Amniotic epithelial cell (primary cell): ENCODE results near the gene C2orf42.
"Not testable (repeated sequence)": the region's sequence is repeated elsewhere in the genome, so short reads cannot be mapped to it uniquely, and the experiment has no call there.

ENCODE experiments used
- DNase-seq: peaks from one replicate; pipeline ENCODE4 v3.0.0-alpha.2; 2010; ENCODE audit warnings: low read depth

The C2orf42 gene

DNA sequence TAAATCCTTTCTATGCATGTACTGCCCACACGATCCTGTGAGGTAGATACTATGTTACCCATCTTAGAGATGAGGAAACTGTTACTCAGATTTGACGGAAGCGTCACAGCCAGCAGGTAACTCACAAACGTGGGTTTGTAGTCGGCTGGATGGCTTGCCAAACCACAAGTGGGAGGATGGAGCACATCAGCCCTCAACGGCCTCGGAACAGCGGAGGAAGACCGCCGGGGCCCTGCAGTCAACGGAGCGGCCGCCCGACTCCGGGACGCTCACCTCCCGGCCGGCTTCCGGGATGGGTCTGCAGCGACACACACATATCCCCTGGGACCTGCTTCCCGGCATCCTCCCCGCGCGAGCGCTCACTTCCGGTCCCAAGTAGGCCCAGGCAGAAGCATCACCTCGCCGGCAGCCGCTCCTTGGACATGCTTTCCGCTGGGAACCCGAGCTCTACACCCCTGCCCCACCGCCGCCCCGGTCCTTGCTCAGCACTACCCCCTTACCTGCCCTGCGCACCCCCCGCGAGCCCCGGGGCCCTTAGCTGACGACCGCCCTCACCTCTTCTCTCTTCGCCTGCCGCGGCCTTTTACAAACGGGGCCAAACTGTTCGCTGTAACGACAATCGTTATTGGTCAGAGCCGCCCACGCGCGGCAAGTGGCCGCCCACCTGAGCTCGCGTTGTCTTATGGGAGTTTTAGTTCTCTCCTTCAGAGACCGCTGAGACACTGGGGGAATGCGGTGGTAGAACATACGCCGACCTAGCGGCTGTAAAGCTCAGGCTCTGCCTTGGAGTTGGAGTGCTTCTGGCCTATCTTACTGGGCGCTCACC is at the start of gene C2orf42:
C2orf42 (minus strand) TSS at position 602 of the 826 bp plus-strand sequence. CDS start 9,034 bp downstream, outside the sequence.
- DNase-seq: peak; percentile 98

DNA sequence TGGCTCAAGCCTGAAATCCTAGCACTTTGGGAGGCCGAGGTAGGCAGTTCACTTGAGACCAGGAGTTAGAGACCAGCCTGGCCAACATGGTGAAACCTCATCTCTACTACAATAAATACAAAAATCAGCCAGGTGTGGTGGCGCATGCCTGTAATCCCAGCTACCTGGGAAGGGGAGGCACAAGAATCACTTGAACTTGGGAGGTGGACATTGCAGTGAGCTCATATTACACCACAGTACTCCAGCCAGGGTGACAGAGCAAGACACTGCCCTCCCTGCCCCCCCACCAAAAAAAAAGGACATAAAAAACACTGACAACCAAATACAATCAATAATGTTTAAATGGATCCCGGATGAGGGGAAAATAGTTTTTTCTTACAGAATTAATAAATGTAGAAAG is 49.8 kb upstream of the C2orf42 start:
- no peak for DNase-seq

DNA sequence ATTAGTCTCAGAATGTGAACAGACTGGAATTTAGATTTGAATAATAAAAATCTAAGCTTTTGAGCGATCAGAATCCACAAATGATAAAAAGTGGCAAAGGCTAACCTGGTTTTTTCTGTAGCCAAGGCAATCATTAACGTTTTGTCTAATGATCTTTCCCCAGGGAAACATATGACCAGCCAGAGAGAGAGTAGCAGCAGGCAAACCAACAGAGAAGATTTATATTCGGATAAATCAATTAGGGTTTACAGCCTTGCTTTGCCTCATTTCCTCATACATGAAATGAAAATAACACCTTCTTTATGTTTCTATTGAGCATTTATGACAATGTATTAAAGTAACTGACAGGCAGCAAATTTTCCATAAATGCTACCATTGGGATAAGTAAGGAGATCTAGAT is 43.1 kb upstream of the C2orf42 start:
- DNase-seq: no peak

DNA sequence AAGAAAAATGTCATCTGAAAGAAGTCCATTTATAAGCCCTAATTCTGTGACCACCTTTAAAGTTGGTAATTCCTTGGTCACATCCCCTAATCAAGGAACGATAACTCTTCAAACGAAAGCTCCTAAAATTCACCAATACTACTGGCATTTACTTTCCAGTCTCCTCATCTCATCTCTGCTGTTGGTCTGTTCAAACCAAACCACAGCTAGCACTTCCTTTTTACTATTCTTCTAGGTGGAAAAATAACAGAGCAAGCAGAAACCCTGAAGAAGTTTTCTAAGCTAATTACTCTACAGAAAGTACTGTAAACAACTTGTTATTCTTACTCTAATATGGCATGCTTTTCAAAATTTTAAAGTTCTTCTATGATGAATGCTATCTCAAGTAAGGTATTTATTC is 36.0 kb upstream of the C2orf42 start:
- DNase-seq: no peak

DNA sequence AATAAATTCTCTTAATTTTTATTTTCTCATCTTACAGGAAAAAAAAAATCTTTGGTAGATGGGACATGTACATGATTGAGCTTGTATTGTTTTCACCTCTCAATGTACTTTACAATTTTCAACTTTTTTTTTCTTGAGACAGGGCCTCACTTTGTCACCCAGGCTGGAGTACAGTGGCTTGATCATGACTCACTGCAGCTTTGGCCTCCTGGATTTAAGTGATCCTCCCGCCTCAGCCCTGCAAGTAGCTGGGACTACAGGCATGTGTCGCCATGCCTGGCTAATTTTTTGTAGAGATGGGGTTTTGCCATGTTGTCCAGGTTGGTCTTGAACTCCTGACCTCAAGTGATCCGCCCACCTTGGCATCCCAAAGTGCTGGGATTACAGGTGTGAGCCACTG is 32.5 kb upstream of the C2orf42 start:
- peak; percentile 13 for DNase-seq

DNA sequence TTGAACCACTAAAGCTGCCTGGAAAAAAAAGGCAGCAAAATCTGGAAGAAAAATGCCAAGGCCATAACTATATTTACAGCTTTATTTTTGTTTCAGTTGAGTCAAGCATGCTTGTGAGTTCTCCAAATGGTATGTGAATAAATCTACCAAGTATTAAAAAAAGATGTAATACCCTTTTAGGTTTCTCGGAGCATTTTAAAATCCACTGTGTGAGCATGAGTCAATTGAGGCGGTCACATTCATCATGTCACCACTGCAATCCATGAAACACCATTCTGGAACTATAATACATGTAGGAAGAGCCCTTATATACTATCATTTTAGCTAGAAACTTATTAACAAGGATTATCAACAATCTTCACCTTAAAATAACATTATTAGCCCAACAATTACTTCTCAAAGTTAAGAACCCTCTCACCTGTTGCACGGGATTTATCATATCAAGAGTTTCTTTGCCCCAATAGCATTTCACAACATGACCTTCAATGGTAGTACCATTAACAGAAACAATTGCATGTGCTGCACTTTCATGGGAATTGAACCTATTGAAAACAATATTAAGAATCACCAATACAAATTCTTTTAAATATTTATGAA is 24.2 kb upstream of the C2orf42 start:
- DNase-seq: peak; percentile 90

DNA sequence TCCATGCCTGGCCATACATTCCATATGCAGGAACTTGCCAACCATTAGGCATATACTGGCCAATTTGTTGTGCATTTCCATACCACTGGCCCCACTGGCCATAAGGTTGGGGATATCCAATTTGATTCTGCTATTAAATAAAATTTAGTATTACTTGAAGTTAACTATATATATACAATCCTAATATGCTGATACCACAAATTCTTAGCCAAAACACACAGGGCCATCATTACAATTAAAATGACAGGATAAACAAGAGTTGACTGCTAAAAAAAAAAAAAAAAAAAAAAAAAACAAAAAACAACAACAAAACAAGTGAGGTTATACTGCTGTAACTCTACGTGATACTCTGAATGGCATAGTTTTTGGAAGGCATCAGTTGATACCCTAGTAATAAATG is 23.5 kb upstream of the C2orf42 start:
- DNase-seq: no peak

DNA sequence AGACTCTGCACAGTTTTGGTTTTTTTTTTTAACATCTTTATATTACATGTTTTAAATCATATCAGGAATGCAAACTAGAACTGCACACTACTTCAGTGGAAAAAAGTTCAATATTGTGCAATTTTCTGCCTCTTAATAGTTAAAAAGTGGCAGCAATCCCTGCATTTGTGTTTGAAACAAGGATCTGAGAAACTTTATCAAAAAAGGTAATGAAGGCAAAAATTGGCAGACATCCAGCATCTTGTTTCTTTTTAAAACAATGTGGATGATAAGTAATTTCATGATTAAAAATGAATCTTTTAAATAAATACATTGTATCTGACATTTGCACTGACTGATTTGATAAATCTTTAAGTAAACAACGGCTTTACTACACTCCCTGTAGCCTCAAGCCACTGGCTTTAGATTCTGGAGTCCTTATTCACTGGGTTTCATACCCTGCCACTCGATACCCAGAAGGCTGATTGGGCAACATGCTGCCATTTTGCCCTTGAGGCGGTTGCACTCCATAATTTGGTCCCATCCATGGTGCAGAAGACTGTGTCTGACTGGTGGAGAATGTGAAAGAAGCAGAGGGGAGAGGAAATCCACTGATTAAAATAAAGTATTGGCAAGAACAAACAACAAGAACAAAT is 21.6 kb upstream of the C2orf42 start:
- peak; percentile 27 for DNase-seq

DNA sequence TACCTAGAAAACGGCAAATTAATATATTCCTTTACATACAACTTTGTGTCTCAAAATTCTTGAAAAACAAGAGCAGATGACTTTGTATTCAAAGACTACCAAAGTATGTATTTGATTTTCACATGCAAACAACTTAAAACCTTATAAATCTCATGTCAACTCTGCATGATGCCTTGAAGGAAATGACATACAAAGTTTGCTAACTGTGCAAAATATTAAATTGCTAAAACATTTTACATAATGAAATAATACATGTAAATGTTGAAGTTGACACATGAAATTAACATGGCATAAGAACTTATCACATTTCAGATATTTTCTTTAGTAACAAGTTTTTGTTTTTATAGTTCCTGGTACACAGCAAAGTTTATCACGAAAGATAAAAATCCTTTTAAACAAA is 20.8 kb upstream of the C2orf42 start:
- no peak for DNase-seq

DNA sequence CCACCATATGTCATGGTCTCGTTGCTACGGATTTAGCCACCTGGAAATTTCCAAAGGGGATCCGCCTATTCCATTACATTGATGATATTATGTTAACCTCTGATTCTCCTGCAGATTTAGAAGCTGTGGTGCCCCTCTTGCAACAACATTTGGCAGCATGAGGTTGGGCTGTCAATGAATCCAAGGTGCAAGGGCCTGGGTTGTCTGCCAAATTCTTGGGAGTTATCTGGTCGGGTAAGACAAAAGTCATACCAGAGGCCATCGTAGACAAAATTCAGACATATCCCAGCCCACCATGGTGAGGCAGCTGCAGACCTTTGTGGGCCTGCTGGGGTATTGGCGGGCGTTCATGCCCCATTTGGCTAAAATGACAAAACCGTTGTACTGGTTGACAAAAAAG is 13.6 kb upstream of the C2orf42 start:
- no peak for DNase-seq

DNA sequence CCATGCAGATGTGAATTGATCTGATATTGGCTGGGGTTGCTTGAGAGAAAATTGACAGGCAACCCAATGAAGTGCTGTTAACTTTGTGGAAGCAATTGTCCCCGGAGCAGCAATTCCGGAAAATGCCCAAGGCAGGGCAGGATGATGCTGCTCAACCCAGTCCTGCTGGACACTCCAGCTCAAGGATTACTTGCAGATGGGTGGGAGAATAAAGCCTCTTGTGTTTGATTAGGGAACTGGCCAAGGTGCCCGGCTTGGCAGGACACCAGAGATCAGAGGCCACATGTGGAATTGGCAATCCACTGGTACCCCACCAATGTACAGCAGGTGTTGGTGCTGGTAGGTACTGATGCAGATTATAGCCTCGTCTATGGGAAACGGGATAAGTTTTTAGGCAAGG is 12.3 kb upstream of the C2orf42 start:
- no peak for DNase-seq

DNA sequence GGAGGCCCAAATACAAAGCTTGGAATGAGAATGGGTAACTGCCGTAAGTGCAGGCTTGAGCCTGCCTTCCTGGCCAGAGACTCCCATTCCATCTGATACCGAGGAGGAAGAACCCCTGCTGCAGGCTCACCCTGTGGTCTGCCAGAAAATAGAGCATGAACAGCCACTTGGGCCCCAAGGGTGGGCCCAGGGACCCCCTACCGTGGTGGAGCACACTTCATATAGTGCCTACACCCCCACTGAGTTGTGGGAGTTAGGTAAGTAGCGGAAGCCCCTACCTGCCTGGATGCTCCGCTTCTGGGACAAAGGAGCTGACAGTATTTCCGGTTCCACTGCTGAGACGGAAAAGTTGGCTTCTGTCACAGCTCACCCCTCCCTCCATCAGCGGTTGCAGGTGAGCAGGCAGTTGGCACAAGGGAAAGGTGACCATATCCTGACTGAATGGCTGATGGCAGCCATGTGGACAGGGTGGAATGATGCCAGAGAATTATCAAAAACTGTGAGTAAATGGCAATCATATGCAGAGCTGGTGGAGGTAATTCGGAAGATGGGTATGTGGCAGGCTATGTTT is 11.5 kb upstream of the C2orf42 start:
- DNase-seq: no peak

DNA sequence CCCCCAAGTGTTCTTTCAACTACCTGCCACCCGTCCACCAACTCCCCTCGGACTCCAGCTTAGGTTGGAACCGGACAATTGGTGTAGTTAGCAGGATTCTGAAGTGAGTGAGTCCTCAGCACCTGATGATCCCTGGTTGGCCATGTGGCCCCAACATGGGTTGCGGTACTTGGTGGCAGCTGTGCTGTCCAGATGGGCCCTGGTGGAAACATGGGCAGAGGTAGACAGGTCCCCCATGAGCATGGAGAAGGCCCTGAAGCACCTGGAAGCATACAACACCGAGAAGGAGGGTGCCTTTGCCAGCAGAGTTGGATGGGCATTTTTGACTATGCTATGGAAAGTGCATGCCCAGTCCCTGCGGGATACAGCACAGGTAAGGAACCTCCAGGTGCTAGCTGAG is 11.0 kb upstream of the C2orf42 start:
- DNase-seq: no peak

DNA sequence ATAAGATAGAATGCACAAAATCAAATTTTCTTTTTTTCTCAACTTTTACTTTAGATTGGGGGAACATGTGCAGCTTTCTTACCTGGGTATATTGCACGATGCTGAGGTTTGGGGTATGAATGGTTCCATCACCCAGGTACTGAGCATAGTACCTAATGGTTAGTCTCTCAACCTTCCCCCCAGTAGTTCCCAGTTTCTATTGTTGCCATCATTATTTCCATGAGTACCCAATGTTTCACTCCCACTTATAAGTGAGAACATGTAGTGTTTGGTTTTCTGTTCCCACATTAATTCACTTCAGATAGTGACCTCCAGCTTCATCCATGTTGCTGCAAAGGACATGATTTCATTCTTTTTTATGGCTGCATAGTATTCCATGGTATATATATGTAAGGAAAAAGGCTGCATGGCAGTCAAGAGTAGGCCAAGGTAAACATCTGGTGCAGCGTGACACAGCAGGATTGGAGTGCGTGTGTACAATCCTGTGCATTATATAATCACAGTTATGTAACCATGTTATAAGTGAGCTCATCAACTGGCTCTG is 10.5 kb upstream of the C2orf42 start:
- DNase-seq: no peak

DNA sequence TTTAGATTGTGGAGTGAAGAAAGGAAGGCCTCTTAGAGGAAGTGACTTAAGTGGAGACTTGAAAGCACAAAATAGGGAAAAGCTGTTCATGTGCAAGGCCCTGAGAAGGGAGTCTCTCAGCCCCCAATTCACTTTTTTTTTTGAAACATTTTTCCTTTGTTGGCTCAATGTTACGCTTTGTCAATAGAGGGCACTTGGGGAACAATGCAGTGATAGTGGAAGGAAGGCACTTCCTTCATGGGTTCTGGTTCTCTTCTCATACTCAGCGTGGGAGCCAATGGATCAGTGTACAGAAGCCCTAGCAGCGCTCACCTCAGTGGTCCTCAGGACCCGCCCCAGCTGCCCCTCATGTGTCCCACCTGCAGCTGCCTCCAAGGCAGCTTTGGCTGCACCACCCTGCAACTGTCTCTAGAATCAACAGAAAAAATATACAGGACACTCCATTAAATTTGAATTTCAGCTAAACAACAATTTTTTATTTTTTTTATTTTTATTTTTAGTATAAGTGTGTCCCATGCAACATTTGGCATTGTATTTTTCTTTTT is 8.6 kb upstream of the C2orf42 start:
- no peak for DNase-seq

DNA sequence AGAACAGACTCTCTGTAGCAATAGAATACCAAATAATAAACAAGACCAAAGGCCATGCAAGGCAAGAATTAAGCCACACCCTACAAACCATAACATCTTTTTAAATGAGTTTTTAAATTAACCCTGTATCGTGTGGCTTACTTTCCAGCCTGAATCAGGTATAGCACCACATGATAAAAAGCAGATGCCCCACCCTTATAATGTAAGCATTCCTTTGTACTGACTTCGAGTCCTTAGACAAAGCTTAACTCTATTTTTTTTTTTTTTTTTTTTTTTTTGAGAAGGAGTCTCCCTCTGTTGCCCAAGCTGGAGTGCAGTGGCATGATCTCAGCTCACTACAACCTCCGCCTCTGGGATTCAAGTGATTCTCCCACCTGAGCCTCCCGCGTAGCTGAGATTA is 1.7 kb upstream of the C2orf42 start:
- DNase-seq: no peak

DNA sequence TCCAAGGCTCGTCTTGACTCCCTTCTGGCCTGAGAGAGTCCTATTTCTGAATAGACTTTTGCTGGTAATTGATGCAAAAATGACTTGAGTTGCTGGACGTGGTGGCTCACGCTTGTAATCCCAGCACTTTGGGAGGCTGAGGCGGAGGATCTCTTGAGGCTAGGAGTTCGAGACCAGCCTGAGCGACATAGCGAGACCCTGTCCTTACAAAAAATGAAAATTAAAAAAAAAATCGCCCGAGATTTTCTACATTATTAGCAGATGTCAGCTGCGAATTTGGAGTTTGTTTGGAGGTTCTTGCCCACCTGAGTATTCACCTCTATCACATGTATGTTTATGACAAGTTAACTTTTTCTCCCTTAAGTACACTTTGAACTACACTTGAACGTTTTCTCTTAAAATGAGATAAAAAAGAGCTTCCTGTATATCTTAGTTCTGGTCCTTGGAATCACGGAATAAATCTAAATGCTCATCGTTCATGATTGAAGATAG is 471 bp upstream of the C2orf42 start:
- no peak for DNase-seq

DNA sequence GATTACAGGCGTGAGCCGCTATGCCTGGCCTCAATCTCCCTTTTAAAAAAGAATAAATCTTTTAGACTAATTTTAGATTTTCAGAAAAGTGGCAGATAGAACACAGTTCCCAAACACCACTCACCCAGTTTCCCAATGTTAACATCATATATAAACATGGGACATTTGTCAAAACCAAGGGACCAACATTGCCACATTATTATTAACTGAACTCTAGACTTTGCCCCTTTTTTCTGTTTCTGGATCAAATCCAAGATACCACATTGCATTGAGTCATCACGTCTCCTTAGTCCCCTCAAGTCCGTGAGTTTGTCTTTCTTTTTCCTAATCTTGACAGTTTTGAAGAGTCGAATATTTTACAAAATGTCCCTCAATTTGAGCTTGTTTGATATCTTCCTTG is 2.4 kb downstream of the C2orf42 start:
- peak; percentile 14 for DNase-seq

DNA sequence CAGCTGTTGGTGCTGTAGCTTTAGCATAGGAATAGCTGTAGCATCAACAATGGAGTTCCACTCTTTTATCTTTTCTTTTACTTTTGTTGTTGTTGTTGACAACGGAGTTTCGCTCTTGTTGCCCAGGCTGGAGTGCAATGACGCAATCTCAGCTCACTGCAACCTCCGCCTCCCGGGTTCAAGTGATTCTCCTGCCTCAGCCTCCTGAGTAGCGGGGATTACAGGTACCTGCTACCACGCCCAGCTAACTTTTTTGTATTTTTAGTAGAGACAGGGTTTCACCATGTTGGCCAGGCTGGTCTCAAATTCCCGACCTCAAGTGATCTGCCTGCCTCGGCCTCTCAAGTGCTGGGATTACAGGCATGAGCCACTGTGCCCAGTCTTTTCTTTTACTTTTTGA is 3.6 kb downstream of the C2orf42 start:
- not testable (repeated sequence) for DNase-seq

DNA sequence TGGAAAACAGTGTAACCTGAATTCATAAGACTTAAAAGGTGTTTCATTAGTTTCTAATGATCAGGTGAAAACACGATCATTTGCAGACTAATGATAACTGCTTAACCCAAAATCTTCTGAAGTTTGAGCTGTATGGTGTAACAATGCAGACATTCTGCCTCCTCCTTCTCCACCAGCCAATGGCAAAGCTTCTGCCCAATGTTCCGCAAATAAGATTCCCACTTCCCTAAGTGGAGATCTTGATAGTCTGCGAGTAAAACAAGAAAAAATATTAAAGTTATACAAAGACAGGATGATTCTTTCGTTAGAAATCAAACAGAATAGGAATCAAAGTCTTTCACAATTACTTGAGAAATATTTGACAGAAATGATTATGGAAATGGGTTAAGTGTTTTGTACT is 8.1 kb downstream of the C2orf42 start:
- no peak for DNase-seq

DNA sequence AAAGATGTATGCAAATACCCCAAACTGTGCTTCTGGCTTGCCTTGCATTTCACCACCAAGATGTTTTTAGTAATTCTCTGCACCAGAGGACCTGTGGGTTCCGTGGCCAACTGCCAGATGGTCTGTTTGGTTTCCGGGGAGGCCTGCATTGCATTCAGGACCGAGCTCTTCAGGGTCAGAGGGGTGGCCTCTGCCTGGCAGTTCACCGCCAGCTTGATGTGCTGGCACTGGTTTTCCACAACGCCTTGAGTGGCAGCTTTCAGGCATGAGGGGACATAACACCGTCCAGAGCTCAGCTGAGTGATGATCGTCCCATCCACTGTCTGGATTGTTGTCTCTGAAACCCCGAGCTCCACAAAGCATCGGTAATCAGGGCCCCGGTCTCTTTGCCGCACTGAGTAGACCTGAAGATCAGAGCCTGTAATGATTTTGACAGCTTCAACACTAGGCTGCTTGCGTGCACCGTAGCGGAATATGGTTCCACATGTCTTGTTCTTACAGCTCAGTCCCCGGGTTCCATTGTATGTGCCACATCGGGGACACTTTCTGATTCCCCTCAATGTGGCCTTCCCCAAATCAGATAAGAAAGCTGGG is 9.4 kb downstream of the C2orf42 start:
- no peak for DNase-seq

DNA sequence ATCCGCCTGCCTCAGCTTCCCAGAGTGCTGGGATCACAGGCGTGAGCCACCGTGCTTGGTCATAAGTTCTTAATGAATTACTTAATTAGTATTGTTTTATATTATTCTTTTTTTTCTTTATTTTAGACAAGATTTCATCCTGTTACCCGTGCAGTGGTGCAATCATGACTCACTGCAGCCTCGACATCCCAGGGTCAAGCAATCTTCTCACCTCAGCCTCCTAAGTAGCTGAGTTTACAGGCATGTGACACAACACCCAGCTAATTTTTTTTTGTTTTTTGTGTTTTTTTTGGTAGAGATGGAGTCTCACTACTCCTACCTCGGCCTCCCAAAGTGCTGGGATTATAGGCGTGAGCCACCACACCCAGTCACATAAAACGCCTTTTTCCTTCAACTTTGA is 17.3 kb downstream of the C2orf42 start:
- peak; percentile 63 for DNase-seq
